HEK293 (cell line): ENCODE measurements around the gene CHST9.

ENCODE experiments used
- CTCF ChIA-PET: fragments of 350-600 bp; formaldehyde crosslinking; extraction: SDS; loops from one replicate; lab custom pipeline; 2021; ENCODE audit warnings: antibody characterized with exemption; lab: Yijun Ruan, JAX
- POLR2A ChIA-PET: fragments of 300-600 bp; formaldehyde crosslinking; extraction: SDS; loops from one replicate; lab custom pipeline; 2020; ENCODE audit warnings: antibody characterized with exemption, inconsistent platforms; lab: Yijun Ruan, JAX
- H3K27ac ChIP-seq: fragments of 200-500 bp; sonication (Bioruptor generic); 2 replicates; pipeline ENCODE4 v1.5.1; 2014; ENCODE audit warnings: low read depth, low read length, control low read depth, inconsistent platforms; ENCODE audit errors: extremely low read depth
- H3K36me3 ChIP-seq, 2 experiments: fragments of 200-500 bp in 1 of 2; sonication (Bioruptor generic) in 1 of 2; 1 replicate in 1 of 2; 2 replicates in 1 of 2; pipeline ENCODE4 v1.5.1; 2014 to 2017; ENCODE audit warnings: inconsistent platforms in 2 of 2, low read length in 2 of 2; ENCODE audit not compliant: control insufficient read depth in 2 of 2, insufficient read depth in 1 of 2
- H3K4me1 ChIP-seq: fragments of 200-500 bp; sonication (Bioruptor generic); 2 replicates; pipeline ENCODE4 v1.5.1; 2014; ENCODE audit warnings: mild to moderate bottlenecking, low read length, inconsistent platforms; ENCODE audit not compliant: control insufficient read depth, insufficient read depth
- H3K4me3 ChIP-seq: 2 replicates; pipeline ENCODE4 v1.5.1; 2011; ENCODE audit warnings: low read depth, mild to moderate bottlenecking, control low read depth, low read length, moderate library complexity
- H3K9me3 ChIP-seq: fragments of 200-500 bp; sonication (Bioruptor generic); 2 replicates; pipeline ENCODE4 v1.5.1; 2014; ENCODE audit warnings: low read depth, low read length, inconsistent platforms; ENCODE audit not compliant: control insufficient read depth, insufficient read depth
- FEZF1 ChIP-seq: fragments of 450-650 bp; formaldehyde crosslinking; IDR thresholded peaks from 2 replicates; pipeline ENCODE4 v1.5.1; 2016; ENCODE audit warnings: missing biosample characterization, missing genetic modification characterization
- GLIS1 ChIP-seq: fragments of 450-650 bp; formaldehyde crosslinking; IDR thresholded peaks from 2 replicates; pipeline ENCODE4 v1.5.1; 2016; ENCODE audit warnings: missing biosample characterization, missing genetic modification characterization
- KLF16 ChIP-seq: fragments of 450-650 bp; formaldehyde crosslinking; IDR thresholded peaks from 2 replicates; pipeline ENCODE4 v1.5.1; 2017; ENCODE audit warnings: missing biosample characterization, missing genetic modification characterization
- MEIS1 ChIP-seq: sonication (generic); formaldehyde crosslinking; IDR thresholded peaks from 2 replicates; pipeline ENCODE4 v1.8.1; 2022; ENCODE audit warnings: missing genetic modification reagents, mild to moderate bottlenecking, borderline replicate concordance
- OSR2 ChIP-seq: fragments of 450-650 bp; formaldehyde crosslinking; IDR thresholded peaks from 2 replicates; pipeline ENCODE4 v1.5.1; 2016; ENCODE audit warnings: missing biosample characterization, missing genetic modification characterization
- PRDM1 ChIP-seq: fragments of 450-650 bp; formaldehyde crosslinking; IDR thresholded peaks from 2 replicates; pipeline ENCODE4; 2016; ENCODE audit warnings: missing biosample characterization, missing genetic modification characterization
- SALL2 ChIP-seq: fragments of 450-650 bp; formaldehyde crosslinking; IDR thresholded peaks from 2 replicates; pipeline ENCODE4 v1.5.0; 2017; ENCODE audit warnings: missing biosample characterization, mild to moderate bottlenecking, missing genetic modification characterization, borderline replicate concordance
- SP3 ChIP-seq: fragments of 450-650 bp; formaldehyde crosslinking; IDR thresholded peaks from 2 replicates; pipeline ENCODE4 v1.5.1; 2016; ENCODE audit warnings: missing biosample characterization, missing genetic modification characterization
- ZBTB17 ChIP-seq: fragments of 450-650 bp; formaldehyde crosslinking; IDR thresholded peaks from 2 replicates; pipeline ENCODE4 v1.5.1; 2016; ENCODE audit warnings: missing biosample characterization, missing genetic modification characterization
- ZFP3 ChIP-seq: fragments of 450-650 bp; formaldehyde crosslinking; IDR thresholded peaks from 2 replicates; pipeline ENCODE4 v1.5.1; 2016; ENCODE audit warnings: low read depth, missing biosample characterization, missing genetic modification characterization
- ZFP69B ChIP-seq: fragments of 450-650 bp; formaldehyde crosslinking; IDR thresholded peaks from 2 replicates; pipeline ENCODE4 v1.5.1; 2016; ENCODE audit warnings: missing biosample characterization, missing genetic modification characterization
- ZNF148 ChIP-seq: fragments of 450-650 bp; formaldehyde crosslinking; IDR thresholded peaks from 2 replicates; pipeline ENCODE4 v1.5.0; 2017; ENCODE audit warnings: missing biosample characterization, missing genetic modification characterization, borderline replicate concordance
- ZNF169 ChIP-seq: fragments of 450-650 bp; formaldehyde crosslinking; IDR thresholded peaks from 2 replicates; pipeline ENCODE4 v1.5.1; 2016; ENCODE audit warnings: missing biosample characterization, missing genetic modification characterization
- ZNF174 ChIP-seq: fragments of 450-650 bp; formaldehyde crosslinking; IDR thresholded peaks from 2 replicates; pipeline ENCODE4 v1.5.0; 2017; ENCODE audit warnings: missing biosample characterization, mild to moderate bottlenecking, missing genetic modification characterization
- ZNF223 ChIP-seq: fragments of 450-650 bp; formaldehyde crosslinking; IDR thresholded peaks from 2 replicates; pipeline ENCODE4 v1.5.1; 2016; ENCODE audit warnings: missing biosample characterization, missing genetic modification characterization
- ZNF292 ChIP-seq: fragments of 450-650 bp; formaldehyde crosslinking; IDR thresholded peaks from 2 replicates; pipeline ENCODE4 v1.5.1; 2016; ENCODE audit warnings: low read depth, missing biosample characterization, missing genetic modification characterization, borderline replicate concordance
- ZNF354C ChIP-seq: fragments of 450-650 bp; formaldehyde crosslinking; IDR thresholded peaks from 2 replicates; pipeline ENCODE4 v1.5.1; 2016; ENCODE audit warnings: missing biosample characterization, missing genetic modification characterization, low read depth, borderline replicate concordance
- ZNF426 ChIP-seq: fragments of 450-650 bp; formaldehyde crosslinking; IDR thresholded peaks from 2 replicates; pipeline ENCODE4 v1.5.1; 2017; ENCODE audit warnings: missing biosample characterization, missing genetic modification characterization, mild to moderate bottlenecking, inconsistent platforms, moderate library complexity
- ZNF473 ChIP-seq: fragments of 450-650 bp; formaldehyde crosslinking; IDR thresholded peaks from 2 replicates; pipeline ENCODE4 v1.5.1; 2017; ENCODE audit warnings: missing biosample characterization, missing genetic modification characterization
- ZNF558 ChIP-seq: fragments of 450-650 bp; formaldehyde crosslinking; IDR thresholded peaks from 2 replicates; pipeline ENCODE4 v1.5.1; 2016; ENCODE audit warnings: missing biosample characterization, missing genetic modification characterization
- ZNF610 ChIP-seq: fragments of 450-650 bp; formaldehyde crosslinking; IDR thresholded peaks from 2 replicates; pipeline ENCODE4 v1.5.1; 2016; ENCODE audit warnings: missing biosample characterization, missing genetic modification characterization, borderline replicate concordance
- ZNF629 ChIP-seq: fragments of 450-650 bp; formaldehyde crosslinking; IDR thresholded peaks from 2 replicates; pipeline ENCODE4 v1.5.1; 2017; ENCODE audit warnings: missing biosample characterization, missing genetic modification characterization
- ZNF654 ChIP-seq: fragments of 450-650 bp; formaldehyde crosslinking; IDR thresholded peaks from 2 replicates; pipeline ENCODE4 v1.5.1; 2016; ENCODE audit warnings: low read depth, missing biosample characterization, missing genetic modification characterization
- ZNF776 ChIP-seq: fragments of 450-650 bp; formaldehyde crosslinking; IDR thresholded peaks from 2 replicates; pipeline ENCODE4 v1.5.0; 2017; ENCODE audit warnings: missing biosample characterization, missing genetic modification characterization, borderline replicate concordance

The CHST9 gene

DNA sequence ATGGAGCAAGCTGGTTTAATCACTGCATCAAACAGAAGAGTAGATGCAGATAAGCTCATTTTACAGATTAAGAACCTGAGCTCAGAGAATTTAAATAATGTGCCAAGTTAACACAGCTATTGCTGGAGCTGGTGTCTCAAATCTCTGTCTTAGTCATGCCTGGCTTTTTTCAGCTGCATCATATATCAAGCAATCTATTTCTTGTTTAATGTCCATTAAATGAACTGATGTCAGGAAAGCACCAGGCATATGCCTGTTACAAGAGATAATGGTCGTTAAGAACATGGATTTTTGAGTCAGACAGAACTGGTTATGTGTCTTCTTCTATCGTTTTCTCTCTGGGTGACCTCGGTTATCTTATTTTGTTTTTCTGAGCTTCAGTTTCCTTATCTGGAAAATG, 259.8 kb downstream of the CHST9 start:
- no peak overlapping the region for H3K4me3 ChIP-seq
- POLR2A ChIA-PET = no interaction called here
- no peaks in the 10 kb centered on the region for H3K36me3 ChIP-seq
- CTCF ChIA-PET = interaction anchor here (0.6 to 1.1 kb wide), 4 partner anchors 13 to 1219 kb away, joined by 3 to 5 read pairs (median 3); no protein-coding TSS in a partner anchor
- H3K9me3 ChIP-seq = no peaks in the 10 kb centered on the region
- TF ChIP-seq PRDM1 (no peak), ZFP69B (tag by site-specific recombination) (no peak), ZNF148 (tag by site-specific recombination) (no peak), ZNF473 (tag by site-specific recombination) (no peak), ZNF426 (tag by site-specific recombination) (no peak), ZFP3 (tag by site-specific recombination) (no peak), OSR2 (tag by site-specific recombination) (no peak), ZNF776 (tag by site-specific recombination) (no peak), MEIS1 (CRISPR knock-in tag) (no peak), ZNF354C (tag by site-specific recombination) (no peak)
- no peak overlapping the region for H3K27ac ChIP-seq
- H3K4me1 ChIP-seq = no peaks in the 10 kb centered on the region

GRCh38 chr18:26922313-26922712, 262.8 kb downstream of the CHST9 start:
- Histone ChIP-seq H3K4me1 (0 out of 2 replicates have a peak, but pooled peaks cover 4% of the 10 kb centered on the region), H3K4me3 (no peak overlapping the region)
- POLR2A ChIA-PET = no interaction called here
- TF ChIP-seq ZNF223 (tag by site-specific recombination) (no peak), ZNF558 (tag by site-specific recombination) (peak; percentile 97), ZNF169 (tag by site-specific recombination) (no peak), ZNF292 (tag by site-specific recombination) (no peak)
- TF ChIP-seq, all 188 proteins: peak for 1
- CTCF ChIA-PET = interaction anchor here (0.6 kb wide), 1 partner anchor 15 kb away, joined by 3 read pairs; no protein-coding TSS in a partner anchor
- no peaks in the 10 kb centered on the region for H3K9me3 ChIP-seq
- no peak overlapping the region for H3K27ac ChIP-seq
- no peaks in the 10 kb centered on the region for H3K36me3 ChIP-seq

GRCh38 chr18:26920644-26921043, 264.5 kb downstream of the CHST9 start:
- ChIA-PET POLR2A (no interaction called here), CTCF (no interaction called here)
- 0 out of 2 replicates have a peak, but pooled peaks cover 4% of the 10 kb centered on the region for H3K4me1 ChIP-seq
- H3K4me3 ChIP-seq = no peak overlapping the region
- H3K9me3 ChIP-seq = no peaks in the 10 kb centered on the region
- H3K27ac ChIP-seq = no peak overlapping the region
- no peak for TF ChIP-seq ZNF654
- no peak for TF ChIP-seq ZNF629 (tag by site-specific recombination)
- TF ChIP-seq ZNF174 (tag by site-specific recombination) = no peak
- TF ChIP-seq SP3 (tag by site-specific recombination) = no peak
- no peak for TF ChIP-seq ZNF610 (tag by site-specific recombination)
- no peak for TF ChIP-seq GLIS1
- TF ChIP-seq SALL2 (tag by site-specific recombination) = no peak
- no peak for TF ChIP-seq FEZF1 (tag by site-specific recombination)
- TF ChIP-seq ZNF558 (tag by site-specific recombination) = no peak
- TF ChIP-seq ZBTB17 = no peak
- TF ChIP-seq KLF16 = no peak
- H3K36me3 ChIP-seq = no peaks in the 10 kb centered on the region
